GM12874 (cell line): ENCODE data around the gene NTM.

Source experiments
- TF ChIP-seq, protein P1 (sequence below): IDR thresholded peaks from 2 replicates; pipeline ENCODE4 v1.5.1; 2011; ENCODE audit warnings: low read depth, mild to moderate bottlenecking, control low read depth, low read length, moderate library complexity; ENCODE audit not compliant: insufficient read depth

The NTM gene

DNA sequence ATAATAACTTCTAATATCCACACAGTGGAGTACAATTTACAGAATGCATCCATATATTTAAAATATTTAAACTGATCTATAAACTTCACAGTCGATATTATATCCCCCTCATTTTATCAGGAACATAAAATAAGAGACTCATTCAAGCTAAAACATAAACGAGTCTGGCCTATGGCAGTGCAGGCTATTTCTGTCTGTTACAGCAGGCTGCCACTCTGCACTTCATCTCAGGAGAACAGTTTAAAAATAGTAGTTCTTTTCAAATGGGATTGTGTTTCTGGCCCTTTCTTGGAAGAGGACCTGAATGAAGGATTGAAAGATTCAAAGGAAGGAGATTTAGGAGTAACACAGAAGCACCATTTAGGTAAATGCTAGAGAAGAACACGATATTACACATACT is 915.7 kb downstream of the NTM start:
- TF ChIP-seq, protein P1, sequence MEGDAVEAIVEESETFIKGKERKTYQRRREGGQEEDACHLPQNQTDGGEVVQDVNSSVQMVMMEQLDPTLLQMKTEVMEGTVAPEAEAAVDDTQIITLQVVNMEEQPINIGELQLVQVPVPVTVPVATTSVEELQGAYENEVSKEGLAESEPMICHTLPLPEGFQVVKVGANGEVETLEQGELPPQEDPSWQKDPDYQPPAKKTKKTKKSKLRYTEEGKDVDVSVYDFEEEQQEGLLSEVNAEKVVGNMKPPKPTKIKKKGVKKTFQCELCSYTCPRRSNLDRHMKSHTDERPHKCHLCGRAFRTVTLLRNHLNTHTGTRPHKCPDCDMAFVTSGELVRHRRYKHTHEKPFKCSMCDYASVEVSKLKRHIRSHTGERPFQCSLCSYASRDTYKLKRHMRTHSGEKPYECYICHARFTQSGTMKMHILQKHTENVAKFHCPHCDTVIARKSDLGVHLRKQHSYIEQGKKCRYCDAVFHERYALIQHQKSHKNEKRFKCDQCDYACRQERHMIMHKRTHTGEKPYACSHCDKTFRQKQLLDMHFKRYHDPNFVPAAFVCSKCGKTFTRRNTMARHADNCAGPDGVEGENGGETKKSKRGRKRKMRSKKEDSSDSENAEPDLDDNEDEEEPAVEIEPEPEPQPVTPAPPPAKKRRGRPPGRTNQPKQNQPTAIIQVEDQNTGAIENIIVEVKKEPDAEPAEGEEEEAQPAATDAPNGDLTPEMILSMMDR, result no peak

GRCh38 chr11:132288036-132288435 is 917.6 kb downstream of the NTM start:
- TF ChIP-seq, protein P1, result no peak

GRCh38 chr11:132289590-132290256 is 919.3 kb downstream of the NTM start:
- TF ChIP-seq, protein P1, result no peak

DNA sequence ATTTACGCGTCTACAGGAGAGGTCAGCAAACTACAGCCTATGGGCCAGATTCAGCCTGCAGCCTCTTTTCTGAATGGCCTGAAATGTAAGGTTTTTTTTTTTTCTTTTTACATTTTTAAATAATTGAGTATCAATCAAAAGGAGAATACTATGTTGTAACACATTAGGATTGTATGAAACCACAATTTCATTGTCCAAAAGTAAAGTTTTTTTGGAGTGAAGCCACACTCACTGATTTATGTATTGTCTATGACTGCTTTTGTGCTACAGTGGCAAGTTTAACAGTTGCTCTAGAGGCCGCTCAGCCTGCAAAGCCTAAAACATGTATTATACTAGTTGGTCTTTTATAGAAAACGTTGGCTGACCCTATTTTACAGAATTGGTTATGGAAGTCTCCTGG is 923.2 kb downstream of the NTM start:
- TF ChIP-seq, protein P1, result no peak

- TF ChIP-seq, protein P1, result no peak
These were observed 926.7 kb downstream of the NTM start for GRCh38 chr11:132296946-132297610.

- TF ChIP-seq, protein P1, result no peak
These were observed 927.9 kb downstream of the NTM start for GRCh38 chr11:132298357-132298756.

DNA sequence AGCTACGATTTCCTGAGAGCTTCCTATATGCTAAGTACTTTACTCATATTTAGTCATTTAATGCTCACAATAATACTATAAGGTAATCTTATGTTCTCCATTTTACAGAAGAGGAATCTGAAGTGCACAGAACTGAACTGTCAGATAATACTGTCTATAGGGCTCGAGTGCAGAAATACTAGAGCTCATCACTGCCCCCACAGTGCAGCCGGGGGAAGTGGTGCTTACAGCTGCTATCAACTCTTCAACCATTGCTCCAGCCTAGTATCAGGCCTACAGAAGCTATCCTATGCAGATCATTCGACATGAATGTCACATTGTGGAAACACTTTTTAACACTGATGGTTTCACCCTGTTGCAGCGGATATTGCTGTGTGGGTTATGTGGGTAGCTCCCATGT is 929.9 kb downstream of the NTM start:
- TF ChIP-seq, protein P1, result peak; percentile 55
